Osteocyte (in vitro differentiated cells): ENCODE data around the gene ITGAL. TPM values are rescaled to one million over a fixed set of nuclear protein-coding genes. Genes with fewer than 3 reads are reported as not detected.
"Not testable (repeated sequence)": the region's sequence is repeated elsewhere in the genome, so short reads cannot be mapped to it uniquely, and the experiment has no call there.

Experiments
- DNase-seq: peaks from one replicate; pipeline ENCODE4 v3.0.0; 2021; ENCODE audit warnings: mixed read lengths; ENCODE audit not compliant: unreplicated experiment; ENCODE audit errors: extremely low spot score
- H3K27ac Mint-ChIP-seq: one replicate; pipeline ENCODE4 v1.8.0; 2021; ENCODE audit warnings: mild to moderate bottlenecking, mixed read lengths; ENCODE audit not compliant: unreplicated experiment
- H3K27me3 Mint-ChIP-seq: one replicate; pipeline ENCODE4 v1.8.0; 2021; ENCODE audit warnings: mixed read lengths; ENCODE audit not compliant: unreplicated experiment
- H3K36me3 Mint-ChIP-seq: one replicate; pipeline ENCODE4 v1.8.0; 2021; ENCODE audit warnings: mixed read lengths; ENCODE audit not compliant: unreplicated experiment
- H3K4me1 Mint-ChIP-seq: one replicate; pipeline ENCODE4 v1.8.0; 2021; ENCODE audit warnings: mixed read lengths; ENCODE audit not compliant: unreplicated experiment
- H3K4me3 Mint-ChIP-seq: one replicate; pipeline ENCODE4 v1.8.0; 2021; ENCODE audit warnings: mild to moderate bottlenecking, moderate library complexity, mixed read lengths; ENCODE audit not compliant: unreplicated experiment
- H3K9me3 Mint-ChIP-seq: one replicate; pipeline ENCODE4 v1.8.0; 2021; ENCODE audit warnings: mixed read lengths; ENCODE audit not compliant: unreplicated experiment
- CTCF ChIP-seq: fragments of 200-600 bp; sonication (generic); IDR thresholded peaks from 2 replicates; pipeline ENCODE4 v1.5.0; 2021; ENCODE audit warnings: antibody characterized with exemption, mild to moderate bottlenecking, moderate library complexity
- total RNA-seq: library from RNA; stranded (reverse); gene quantifications from 2 replicates; pipeline ENCODE4 v1.2.1, GENCODE V29; 2021

Gene ITGAL
- total RNA-seq, 1 donor from 2014 or later: not detected

GRCh38 chr16:30519120-30520049, 46.8 kb downstream of the ITGAL start:
- Mint-ChIP-seq H3K27me3 (peaks cover 4% of the 10 kb centered on the region), H3K9me3 (no peaks in the 10 kb centered on the region), H3K36me3 (no peaks in the 10 kb centered on the region), H3K27ac (no peak overlapping the region), H3K4me3 (no peak overlapping the region), H3K4me1 (no peaks in the 10 kb centered on the region)
- DNase-seq: no peak
- no peak for TF ChIP-seq CTCF

- peaks cover 3% of the 10 kb centered on the region for H3K36me3 Mint-ChIP-seq
- no peak overlapping the region for H3K27ac Mint-ChIP-seq
- no peak for TF ChIP-seq CTCF
- H3K4me3 Mint-ChIP-seq: no peak overlapping the region
- H3K9me3 Mint-ChIP-seq: no peaks in the 10 kb centered on the region
- H3K4me1 Mint-ChIP-seq: peaks cover 10% of the 10 kb centered on the region
- DNase-seq: no peak
- H3K27me3 Mint-ChIP-seq: no peaks in the 10 kb centered on the region
Measured at GRCh38 chr16:30521476-30521872, 48.9 kb downstream of the ITGAL start.

- peaks cover 3% of the 10 kb centered on the region for H3K36me3 Mint-ChIP-seq
- no peak overlapping the region for H3K27ac Mint-ChIP-seq
- no peaks in the 10 kb centered on the region for H3K27me3 Mint-ChIP-seq
- no peak overlapping the region for H3K4me3 Mint-ChIP-seq
- no peaks in the 10 kb centered on the region for H3K9me3 Mint-ChIP-seq
- peaks cover 10% of the 10 kb centered on the region for H3K4me1 Mint-ChIP-seq
- no peak for DNase-seq
- TF ChIP-seq CTCF: no peak
Measured at GRCh38 chr16:30521873-30522641, 49.5 kb downstream of the ITGAL start.

GRCh38 chr16:30522702-30523463, 50.3 kb downstream of the ITGAL start:
- not testable (repeated sequence) for H3K9me3 Mint-ChIP-seq, H3K36me3 Mint-ChIP-seq, H3K4me3 Mint-ChIP-seq, DNase-seq, H3K27ac Mint-ChIP-seq, H3K27me3 Mint-ChIP-seq
- peaks cover 17% of the 10 kb centered on the region for H3K4me1 Mint-ChIP-seq

- Mint-ChIP-seq H3K27me3 (no peaks in the 10 kb centered on the region), H3K36me3 (peaks cover 3% of the 10 kb centered on the region), H3K9me3 (no peaks in the 10 kb centered on the region), H3K27ac (no peak overlapping the region), H3K4me1 (peaks cover 19% of the 10 kb centered on the region), H3K4me3 (no peak overlapping the region)
- TF ChIP-seq CTCF: no peak
- no peak for DNase-seq
Measured at GRCh38 chr16:30523768-30524574, 51.4 kb downstream of the ITGAL start.
